ENCODE measurements around the gene CCDC192. TPM values are rescaled to one million over a fixed set of nuclear protein-coding genes. Genes with fewer than 3 reads are reported as not detected.

The CCDC192 gene
- total RNA-seq, 3 donors from 2014 or later (not counting 1 experiment from before 2014, with no cell fraction given), result not detected

DNA sequence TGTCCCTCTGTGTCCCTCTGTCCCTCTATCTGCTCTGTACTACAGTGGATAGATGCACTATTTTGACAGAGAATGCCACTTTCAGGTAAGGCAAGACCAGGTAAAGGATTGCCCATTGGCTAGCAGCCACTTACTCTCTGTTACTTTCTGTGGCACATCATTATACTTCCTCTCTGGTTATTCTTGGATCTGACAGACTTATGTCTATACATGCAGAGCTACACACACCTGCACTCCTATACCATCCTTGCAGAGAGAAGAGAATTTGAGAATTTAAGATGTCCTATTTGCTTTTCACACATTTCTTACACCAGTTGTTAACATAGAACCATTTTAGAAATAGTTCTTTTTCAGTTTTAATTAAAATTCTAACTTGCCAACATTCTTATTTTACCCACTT lies 216.6 kb downstream of the CCDC192 start:
- no peaks in the 10 kb centered on the region for H3K27me3 Mint-ChIP-seq (ENCODE audit: low read depth in 2 of 2)
- no peaks in the 10 kb centered on the region for H3K9me3 Mint-ChIP-seq
- no peak overlapping the region for H3K27ac Mint-ChIP-seq
- TF ChIP-seq, protein P1, sequence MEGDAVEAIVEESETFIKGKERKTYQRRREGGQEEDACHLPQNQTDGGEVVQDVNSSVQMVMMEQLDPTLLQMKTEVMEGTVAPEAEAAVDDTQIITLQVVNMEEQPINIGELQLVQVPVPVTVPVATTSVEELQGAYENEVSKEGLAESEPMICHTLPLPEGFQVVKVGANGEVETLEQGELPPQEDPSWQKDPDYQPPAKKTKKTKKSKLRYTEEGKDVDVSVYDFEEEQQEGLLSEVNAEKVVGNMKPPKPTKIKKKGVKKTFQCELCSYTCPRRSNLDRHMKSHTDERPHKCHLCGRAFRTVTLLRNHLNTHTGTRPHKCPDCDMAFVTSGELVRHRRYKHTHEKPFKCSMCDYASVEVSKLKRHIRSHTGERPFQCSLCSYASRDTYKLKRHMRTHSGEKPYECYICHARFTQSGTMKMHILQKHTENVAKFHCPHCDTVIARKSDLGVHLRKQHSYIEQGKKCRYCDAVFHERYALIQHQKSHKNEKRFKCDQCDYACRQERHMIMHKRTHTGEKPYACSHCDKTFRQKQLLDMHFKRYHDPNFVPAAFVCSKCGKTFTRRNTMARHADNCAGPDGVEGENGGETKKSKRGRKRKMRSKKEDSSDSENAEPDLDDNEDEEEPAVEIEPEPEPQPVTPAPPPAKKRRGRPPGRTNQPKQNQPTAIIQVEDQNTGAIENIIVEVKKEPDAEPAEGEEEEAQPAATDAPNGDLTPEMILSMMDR (IDR thresholded peaks at IDR 0.05), result no peak
- DNase-seq (no peak), ATAC-seq (no peak)
- H3K36me3 Mint-ChIP-seq, result no peaks in the 10 kb centered on the region
- intact Hi-C loops (cut with micrococcal nuclease), result no loop called here
- H3K4me1 ChIP-seq (ENCODE audit: control insufficient read depth, insufficient read depth, low read length), result no peaks in the 10 kb centered on the region
- H3K4me3 Mint-ChIP-seq, result no peak overlapping the region
- H3K4me1 Mint-ChIP-seq, result peaks cover 7 to 9% of the 10 kb centered on the region in 2 donors
- H3K4me3 ChIP-seq (ENCODE audit: low read length), result no peak overlapping the region
- H3K36me3 ChIP-seq (ENCODE audit: control insufficient read depth, insufficient read depth, low read length), result no peaks in the 10 kb centered on the region
- H3K9me3 ChIP-seq (ENCODE audit: control insufficient read depth, insufficient read depth, low read length), result no peaks in the 10 kb centered on the region
- H3K27ac ChIP-seq (ENCODE audit: low read length), result no peak overlapping the region
- no peaks in the 10 kb centered on the region for H3K27me3 ChIP-seq (ENCODE audit: control insufficient read depth, insufficient read depth, low read length)

DNA sequence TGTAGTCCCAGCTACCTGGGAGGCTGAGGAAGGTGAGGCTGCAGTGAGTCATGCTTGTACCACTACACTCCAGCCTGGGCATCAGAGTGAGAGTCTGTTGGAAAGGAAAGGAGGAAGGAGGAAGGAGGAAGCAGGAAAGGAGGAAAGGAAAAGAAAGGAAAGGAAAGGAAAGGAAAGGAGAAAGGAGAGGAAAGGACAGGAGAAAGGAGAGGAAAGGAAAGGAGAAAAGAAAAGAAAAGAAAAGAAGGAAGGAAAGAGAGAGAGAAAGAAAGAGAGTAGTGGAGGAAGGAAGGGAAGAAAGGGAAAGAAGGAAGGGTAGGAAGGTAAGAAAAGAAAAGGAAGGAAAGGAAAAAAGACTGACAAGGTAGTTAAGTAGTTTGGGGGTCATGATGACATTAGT lies 217.7 kb downstream of the CCDC192 start:
- Histone ChIP-seq H3K27me3 (ENCODE audit: control insufficient read depth, insufficient read depth, low read length) (no peaks in the 10 kb centered on the region), H3K4me1 (ENCODE audit: control insufficient read depth, insufficient read depth, low read length) (no peaks in the 10 kb centered on the region), H3K4me3 (ENCODE audit: low read length) (no peak overlapping the region), H3K36me3 (ENCODE audit: control insufficient read depth, insufficient read depth, low read length) (no peaks in the 10 kb centered on the region), H3K27ac (ENCODE audit: low read length) (no peak overlapping the region), H3K9me3 (ENCODE audit: control insufficient read depth, insufficient read depth, low read length) (no peaks in the 10 kb centered on the region)
- TF ChIP-seq, protein P1 (IDR thresholded peaks at IDR 0.05), result no peak
- intact Hi-C loops (cut with micrococcal nuclease), result no loop called here
- Mint-ChIP-seq H3K4me1 (peaks cover 7 to 9% of the 10 kb centered on the region in 2 donors), H3K27ac (no peak overlapping the region), H3K36me3 (no peaks in the 10 kb centered on the region), H3K4me3 (no peak overlapping the region), H3K27me3 (ENCODE audit: low read depth in 2 of 2) (no peaks in the 10 kb centered on the region), H3K9me3 (no peaks in the 10 kb centered on the region)
- DNase-seq (no peak), ATAC-seq (no peak)

- Mint-ChIP-seq H3K4me3 (no peak overlapping the region), H3K9me3 (no peaks in the 10 kb centered on the region), H3K4me1 (peaks cover 0 to under 1% of the 10 kb centered on the region in 2 donors), H3K27me3 (ENCODE audit: low read depth in 2 of 2) (no peaks in the 10 kb centered on the region), H3K27ac (no peak overlapping the region), H3K36me3 (no peaks in the 10 kb centered on the region)
- H3K4me1 ChIP-seq (ENCODE audit: control insufficient read depth, insufficient read depth, low read length), result no peaks in the 10 kb centered on the region
- 90% methylated on average over 2 of the region's 2 CpGs for WGBS (ENCODE audit: insufficient coverage)
- TF ChIP-seq, protein P1 (IDR thresholded peaks at IDR 0.05), result no peak
- no peaks in the 10 kb centered on the region for H3K9me3 ChIP-seq (ENCODE audit: control insufficient read depth, insufficient read depth, low read length)
- intact Hi-C loops (cut with micrococcal nuclease), result no loop called here
- ATAC-seq (no peak), DNase-seq (no peak)
- no peaks in the 10 kb centered on the region for H3K36me3 ChIP-seq (ENCODE audit: control insufficient read depth, insufficient read depth, low read length)
- no peaks in the 10 kb centered on the region for H3K27me3 ChIP-seq (ENCODE audit: control insufficient read depth, insufficient read depth, low read length)
- H3K27ac ChIP-seq (ENCODE audit: low read length), result no peak overlapping the region
- no peak overlapping the region for H3K4me3 ChIP-seq (ENCODE audit: low read length)
Measured at GRCh38 chr5:127922603-127923002, 219.4 kb downstream of the CCDC192 start.

- WGBS (ENCODE audit: insufficient coverage), result 71% methylated on average over 2 of the region's 2 CpGs
- Histone ChIP-seq H3K27ac (ENCODE audit: low read length) (no peak overlapping the region), H3K4me1 (ENCODE audit: control insufficient read depth, insufficient read depth, low read length) (no peaks in the 10 kb centered on the region), H3K36me3 (ENCODE audit: control insufficient read depth, insufficient read depth, low read length) (no peaks in the 10 kb centered on the region), H3K27me3 (ENCODE audit: control insufficient read depth, insufficient read depth, low read length) (no peaks in the 10 kb centered on the region), H3K4me3 (ENCODE audit: low read length) (no peak overlapping the region), H3K9me3 (ENCODE audit: control insufficient read depth, insufficient read depth, low read length) (no peaks in the 10 kb centered on the region)
- Mint-ChIP-seq H3K9me3 (no peaks in the 10 kb centered on the region), H3K36me3 (no peaks in the 10 kb centered on the region), H3K27me3 (ENCODE audit: low read depth in 2 of 2) (no peaks in the 10 kb centered on the region), H3K27ac (no peak overlapping the region), H3K4me1 (no peaks in the 10 kb centered on the region), H3K4me3 (no peak overlapping the region)
- no peak for ATAC-seq
- DNase-seq, result no peak
- intact Hi-C loops (cut with micrococcal nuclease), result no loop called here
- TF ChIP-seq, protein P1 (IDR thresholded peaks at IDR 0.05), result no peak
Measured at GRCh38 chr5:127923804-127924570, 220.8 kb downstream of the CCDC192 start.

All from natural killer cell (primary cell).